Upper lobe of left lung (tissue), 4 donors: Measurements from ENCODE around the gene PTPN2.

Experiments used
- POLR2A ChIP-seq, 4 donors: fragments of 450-650 bp; IDR thresholded peaks; one replicate each; pipeline ENCODE4 v1.5.1; 2016 to 2017; ENCODE audit warnings: antibody characterized with exemption in 4 of 4, mild to moderate bottlenecking in 2 of 4
- POLR2AphosphoS5 ChIP-seq, 2 donors: sonication (generic); formaldehyde crosslinking; IDR thresholded peaks; one replicate each; pipeline ENCODE4 v1.5.1; 2017; ENCODE audit warnings: antibody characterized with exemption in 2 of 2
- TF ChIP-seq, protein P1 (sequence below), 6 experiments: fragments of 450-650 bp in 4 of 6; fragments of 200-600 bp in 2 of 6; sonication (generic) in 2 of 6; IDR thresholded peaks; one replicate each; pipeline ENCODE4 v1.5.1; 2016 to 2019; ENCODE audit warnings: antibody characterized with exemption in 6 of 6

DNA sequence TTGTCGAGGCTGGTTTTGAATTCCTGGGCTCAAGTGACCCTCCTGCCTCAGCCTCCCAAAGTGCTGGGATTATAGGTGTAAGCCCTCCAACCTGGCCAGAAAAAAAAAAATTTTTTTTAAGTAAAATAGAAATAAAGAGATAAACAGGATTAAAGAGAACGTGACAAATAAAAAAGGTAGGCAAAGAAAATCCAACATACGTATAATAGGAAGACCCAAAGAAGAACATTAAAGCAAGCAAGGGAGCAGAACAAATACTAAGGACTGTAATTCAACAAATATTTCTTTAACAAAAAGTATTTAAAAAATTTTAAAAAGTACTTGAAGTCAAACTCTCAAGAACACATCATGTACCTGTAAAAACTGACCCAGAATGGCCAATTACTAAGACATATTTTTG, 56.4 kb downstream of the PTPN2 start:
- TF ChIP-seq POLR2A (IDR thresholded peaks at IDR 0.05) (no peak), POLR2AphosphoS5 (IDR thresholded peaks at IDR 0.05) (no peak)
- TF ChIP-seq, protein P1, sequence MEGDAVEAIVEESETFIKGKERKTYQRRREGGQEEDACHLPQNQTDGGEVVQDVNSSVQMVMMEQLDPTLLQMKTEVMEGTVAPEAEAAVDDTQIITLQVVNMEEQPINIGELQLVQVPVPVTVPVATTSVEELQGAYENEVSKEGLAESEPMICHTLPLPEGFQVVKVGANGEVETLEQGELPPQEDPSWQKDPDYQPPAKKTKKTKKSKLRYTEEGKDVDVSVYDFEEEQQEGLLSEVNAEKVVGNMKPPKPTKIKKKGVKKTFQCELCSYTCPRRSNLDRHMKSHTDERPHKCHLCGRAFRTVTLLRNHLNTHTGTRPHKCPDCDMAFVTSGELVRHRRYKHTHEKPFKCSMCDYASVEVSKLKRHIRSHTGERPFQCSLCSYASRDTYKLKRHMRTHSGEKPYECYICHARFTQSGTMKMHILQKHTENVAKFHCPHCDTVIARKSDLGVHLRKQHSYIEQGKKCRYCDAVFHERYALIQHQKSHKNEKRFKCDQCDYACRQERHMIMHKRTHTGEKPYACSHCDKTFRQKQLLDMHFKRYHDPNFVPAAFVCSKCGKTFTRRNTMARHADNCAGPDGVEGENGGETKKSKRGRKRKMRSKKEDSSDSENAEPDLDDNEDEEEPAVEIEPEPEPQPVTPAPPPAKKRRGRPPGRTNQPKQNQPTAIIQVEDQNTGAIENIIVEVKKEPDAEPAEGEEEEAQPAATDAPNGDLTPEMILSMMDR (IDR thresholded peaks at IDR 0.05) = no peak
